Measurements from ENCODE around the gene SLIT1.

SLIT1 gene

GRCh38 chr10:97140049-97140846 is 45.5 kb downstream of the SLIT1 start:
- DNase-seq (ENCODE audit: low spot score): peak; percentile 32
- FAIRE-seq: no peak

- DNase-seq (ENCODE audit: low spot score): no peak
- FAIRE-seq: no peak
These were observed 46.1 kb downstream of the SLIT1 start for GRCh38 chr10:97139651-97140048.

DNA sequence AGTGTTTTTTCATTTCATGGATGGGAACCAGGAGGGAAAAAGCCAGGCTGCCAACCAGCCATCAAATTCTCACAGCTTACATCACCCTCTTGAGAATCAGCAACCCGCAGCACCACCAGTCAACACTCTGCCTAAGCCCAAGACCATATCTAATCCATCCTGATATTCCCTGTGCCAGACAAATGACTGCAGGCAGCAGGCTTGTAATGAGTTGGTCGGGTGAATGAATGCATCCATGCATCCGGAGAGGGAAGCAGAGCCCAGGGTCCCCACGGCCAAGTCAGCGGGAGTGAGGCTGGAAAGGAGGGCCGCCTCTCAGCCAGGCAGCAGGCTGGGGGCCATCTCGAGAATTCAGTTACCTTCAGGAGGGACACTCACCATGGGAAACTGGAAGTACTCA is 46.9 kb downstream of the SLIT1 start:
- no peak for FAIRE-seq
- DNase-seq (ENCODE audit: low spot score): no peak

DNA sequence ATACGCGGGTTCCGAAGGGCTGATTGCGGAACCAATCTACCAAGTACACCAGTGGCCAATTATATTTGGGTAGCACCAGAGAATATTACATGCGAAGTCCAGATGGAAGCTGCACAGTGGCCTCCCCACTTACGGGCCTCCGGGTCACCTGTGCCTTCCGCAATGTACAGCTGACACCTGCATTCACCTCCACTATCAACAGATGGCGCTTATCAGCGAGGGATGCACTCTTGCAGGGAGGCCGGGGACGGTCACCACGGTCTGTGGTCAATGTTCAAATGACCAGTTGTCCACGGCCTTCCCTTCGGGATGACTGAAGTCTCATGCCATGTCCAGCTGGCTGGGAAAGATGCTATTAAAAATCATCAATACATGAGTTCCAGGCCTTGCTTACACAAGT is 47.6 kb downstream of the SLIT1 start:
- FAIRE-seq: no peak
- no peak for DNase-seq (ENCODE audit: low spot score)

DNA sequence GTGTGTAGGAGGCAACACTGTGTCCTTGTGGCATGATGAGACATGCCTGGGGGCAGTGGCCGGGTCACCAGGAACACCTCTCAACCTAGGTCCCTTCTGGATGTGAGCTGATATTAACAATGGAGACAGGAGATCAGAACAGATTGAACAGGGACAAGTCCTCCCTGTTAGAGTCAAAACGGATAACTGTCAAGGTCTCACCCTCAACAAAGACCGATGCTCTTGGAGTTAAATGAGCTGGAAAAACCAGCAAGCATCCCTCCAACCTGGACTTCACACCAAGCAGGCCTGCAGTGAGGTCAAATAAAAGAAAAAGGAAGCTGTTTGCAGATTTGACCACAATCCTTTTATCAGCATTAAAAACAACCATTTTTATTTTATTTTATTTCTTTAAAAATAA is 49.0 kb downstream of the SLIT1 start:
- FAIRE-seq: no peak
- DNase-seq (ENCODE audit: low spot score): no peak

- FAIRE-seq: no peak
- no peak for DNase-seq (ENCODE audit: low spot score)
These were observed 50.3 kb downstream of the SLIT1 start for GRCh38 chr10:97135464-97135863.

DNA sequence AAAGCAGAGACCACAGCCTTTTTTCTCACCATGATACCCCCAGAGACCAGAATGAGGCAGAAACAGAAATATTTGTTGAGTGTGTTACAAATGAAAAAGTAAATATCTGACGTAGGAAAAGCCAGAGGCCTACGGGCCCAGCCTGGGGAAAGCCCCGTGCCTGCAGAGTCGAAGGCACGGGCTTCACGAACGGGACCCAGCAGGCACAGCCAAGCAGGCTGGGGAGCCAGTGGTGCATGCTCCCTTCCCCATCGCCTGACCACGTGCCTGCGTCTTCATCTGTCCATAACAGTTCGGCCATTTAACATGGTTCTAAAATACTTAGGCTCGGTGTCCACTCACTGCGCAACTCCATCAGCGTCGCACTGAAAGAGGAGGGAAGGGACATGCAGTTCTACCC is 50.8 kb downstream of the SLIT1 start:
- no peak for DNase-seq (ENCODE audit: low spot score)
- FAIRE-seq: no peak

DNA sequence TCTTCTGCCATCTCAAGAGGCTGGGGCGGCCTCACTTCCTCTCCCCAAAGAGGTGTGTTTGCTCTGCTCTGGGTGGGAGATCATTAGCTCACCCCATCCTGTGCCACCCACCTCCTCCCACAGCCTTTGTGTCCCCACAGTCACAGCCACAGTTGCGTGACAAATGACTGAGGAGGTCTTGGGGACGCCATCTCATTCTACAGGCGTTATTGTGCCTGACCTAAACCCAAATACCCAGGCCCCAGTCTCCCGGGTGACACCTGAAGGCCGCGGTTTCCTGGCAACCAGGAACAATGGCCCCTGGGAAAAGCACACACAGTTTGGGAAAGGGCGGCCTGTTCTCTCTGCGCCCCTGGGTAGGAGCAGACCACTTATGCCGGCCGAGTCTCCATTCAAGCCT is 51.6 kb downstream of the SLIT1 start:
- DNase-seq (ENCODE audit: low spot score): no peak
- no peak for FAIRE-seq

DNA sequence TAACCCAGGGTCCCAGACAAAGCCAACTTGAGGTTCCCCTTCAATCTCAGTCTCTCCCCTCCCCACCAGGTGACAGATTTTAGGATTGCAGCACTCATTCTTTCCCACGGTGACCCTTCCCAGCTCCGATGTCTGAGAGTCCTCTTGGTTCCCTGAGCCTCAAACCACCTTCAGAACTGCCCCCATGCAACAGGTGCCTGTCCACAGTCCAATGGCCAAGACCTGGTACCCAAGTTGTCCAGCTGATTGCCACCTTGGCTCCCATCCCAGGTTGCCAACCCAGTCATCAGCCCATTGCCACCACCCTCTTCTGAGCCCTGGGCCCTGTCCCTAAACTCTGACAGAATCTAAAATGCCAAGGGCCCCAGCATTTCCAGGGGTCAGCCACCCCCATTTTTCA is 53.5 kb downstream of the SLIT1 start:
- FAIRE-seq: no peak
- no peak for DNase-seq (ENCODE audit: low spot score)

DNA sequence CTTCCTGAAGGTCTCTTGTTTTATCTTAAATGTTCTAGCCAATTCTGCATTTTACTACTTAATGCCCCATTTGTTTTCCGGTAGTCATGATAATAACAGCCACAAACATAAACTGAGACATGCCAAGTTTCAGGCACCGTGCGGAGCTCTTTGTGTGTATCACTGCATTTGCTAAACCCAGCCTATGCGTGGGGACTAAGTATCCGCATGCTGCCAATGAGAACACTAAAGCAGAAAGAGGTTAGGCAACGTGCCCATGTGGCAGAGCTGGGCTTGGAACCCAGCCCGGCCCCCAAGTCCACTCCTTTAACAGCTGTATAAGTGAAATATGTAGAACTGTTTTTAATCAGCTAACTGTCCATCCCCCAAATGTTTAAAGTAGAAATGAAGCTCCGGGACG is 54.1 kb downstream of the SLIT1 start:
- no peak for FAIRE-seq

GRCh38 chr10:97131181-97131628 is 54.6 kb downstream of the SLIT1 start:
- DNase-seq (ENCODE audit: low spot score) (no peak), FAIRE-seq (no peak)

More for the DNA sequence above, 54.1 kb downstream of the SLIT1 start:
- no peak for DNase-seq (ENCODE audit: low spot score)

DNA sequence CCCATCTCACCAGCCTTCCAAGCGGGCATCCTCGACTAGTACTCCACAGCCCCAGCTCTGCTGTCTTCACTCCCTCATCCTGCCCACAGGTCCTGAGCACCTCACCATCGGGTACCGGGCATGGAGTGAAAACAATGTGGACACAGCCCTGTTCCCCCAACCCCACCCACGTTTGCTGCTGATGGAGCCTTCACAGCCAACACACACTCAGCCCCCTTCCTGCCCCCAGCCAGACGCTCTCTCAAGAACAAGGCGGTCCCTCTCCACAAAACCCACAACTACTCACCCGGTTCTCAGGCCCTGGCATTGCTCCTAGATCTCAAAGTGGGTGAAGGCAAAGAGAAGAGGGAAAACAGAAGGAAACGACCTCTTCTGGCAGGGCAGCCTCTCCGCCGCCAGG is 56.1 kb downstream of the SLIT1 start:
- no peak for FAIRE-seq

GRCh38 chr10:97128516-97129154 is 57.1 kb downstream of the SLIT1 start:
- FAIRE-seq (no peak), DNase-seq (ENCODE audit: low spot score) (no peak)

More for the DNA sequence above, 56.1 kb downstream of the SLIT1 start:
- DNase-seq (ENCODE audit: low spot score): no peak

- FAIRE-seq: no peak
- no peak for DNase-seq (ENCODE audit: low spot score)
These were observed 57.7 kb downstream of the SLIT1 start for GRCh38 chr10:97128039-97128492.

DNA sequence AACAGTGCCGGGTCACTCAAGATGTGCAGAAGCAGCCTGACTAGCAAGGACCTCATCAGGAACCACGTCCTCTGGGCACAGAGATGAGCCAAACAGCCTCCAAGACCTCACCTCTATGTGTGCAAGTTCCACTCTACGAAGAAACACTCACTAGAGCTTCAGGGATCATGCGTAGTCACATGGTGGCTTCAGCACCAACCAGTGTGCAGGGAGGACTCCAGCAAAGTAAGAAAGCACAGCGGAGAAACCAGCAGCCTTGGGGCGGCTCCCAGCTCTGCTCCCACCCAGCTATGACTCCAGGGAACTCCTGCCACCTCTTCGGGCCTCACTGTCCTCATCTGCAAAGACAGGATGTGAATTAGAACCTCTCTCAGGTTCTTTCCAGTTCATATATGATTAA is 58.2 kb downstream of the SLIT1 start:
- FAIRE-seq (no peak), DNase-seq (ENCODE audit: low spot score) (no peak)

DNA sequence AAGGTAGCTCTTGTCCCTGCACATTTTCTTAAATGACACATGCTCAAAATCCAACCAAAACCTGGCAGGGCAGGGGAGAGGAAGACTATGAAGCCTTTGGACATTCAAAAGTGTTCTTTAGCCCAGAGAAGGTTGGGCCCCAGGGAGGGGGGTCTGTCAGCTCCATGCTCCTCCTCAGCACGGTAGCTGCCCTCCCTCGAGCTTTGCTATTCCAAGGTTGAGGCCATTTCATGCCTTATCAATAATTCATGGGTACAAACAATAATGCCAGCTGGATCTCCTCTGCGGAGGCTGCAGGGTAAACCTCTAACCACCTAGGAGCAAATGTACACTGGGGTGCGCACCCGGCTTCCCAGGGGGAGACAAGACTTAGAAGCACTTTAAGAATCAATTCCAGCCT is 61.5 kb downstream of the SLIT1 start:
- no peak for FAIRE-seq

DNA sequence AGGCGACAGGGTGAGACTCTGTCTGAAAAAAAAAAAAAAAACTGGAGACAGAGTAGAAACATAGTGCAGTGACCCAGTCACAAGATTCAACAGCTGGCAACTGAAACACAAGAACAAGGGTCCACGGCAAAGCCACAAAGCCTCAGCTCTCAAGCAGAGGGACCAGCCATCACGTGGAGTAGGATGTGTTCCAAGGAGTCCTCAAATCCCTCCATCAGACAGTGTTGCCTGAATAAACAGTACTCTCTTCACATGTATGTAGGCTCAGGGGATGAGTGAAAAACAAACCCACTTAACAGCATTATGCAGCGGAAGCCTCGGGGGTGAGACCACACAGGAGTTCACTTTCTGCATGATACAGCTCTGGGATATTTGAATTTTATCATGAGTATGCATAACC is 62.0 kb downstream of the SLIT1 start:
- DNase-seq (ENCODE audit: low spot score): no peak
- no peak for FAIRE-seq

More for the DNA sequence above, 61.5 kb downstream of the SLIT1 start:
- no peak for DNase-seq (ENCODE audit: low spot score)

DNA sequence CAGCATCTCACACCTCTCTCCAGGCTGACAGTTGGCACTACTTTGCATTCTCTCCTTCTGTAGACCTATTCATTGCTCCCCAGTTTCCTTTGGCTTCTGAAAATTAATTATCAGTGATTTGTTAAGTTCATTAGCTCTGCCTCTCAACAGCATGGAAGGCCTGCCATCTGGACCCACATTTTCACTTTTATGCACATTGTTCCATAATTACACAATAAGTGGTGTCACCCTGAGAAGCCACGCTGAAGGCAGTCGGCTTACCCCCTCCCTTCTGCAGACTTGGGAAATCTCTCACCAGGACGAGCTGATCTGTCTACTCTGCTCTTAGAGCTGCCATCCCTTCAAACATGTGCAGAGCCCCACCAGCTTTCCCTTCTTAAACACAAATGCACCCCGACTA is 64.7 kb downstream of the SLIT1 start:
- DNase-seq (ENCODE audit: low spot score) (no peak), FAIRE-seq (no peak)

DNA sequence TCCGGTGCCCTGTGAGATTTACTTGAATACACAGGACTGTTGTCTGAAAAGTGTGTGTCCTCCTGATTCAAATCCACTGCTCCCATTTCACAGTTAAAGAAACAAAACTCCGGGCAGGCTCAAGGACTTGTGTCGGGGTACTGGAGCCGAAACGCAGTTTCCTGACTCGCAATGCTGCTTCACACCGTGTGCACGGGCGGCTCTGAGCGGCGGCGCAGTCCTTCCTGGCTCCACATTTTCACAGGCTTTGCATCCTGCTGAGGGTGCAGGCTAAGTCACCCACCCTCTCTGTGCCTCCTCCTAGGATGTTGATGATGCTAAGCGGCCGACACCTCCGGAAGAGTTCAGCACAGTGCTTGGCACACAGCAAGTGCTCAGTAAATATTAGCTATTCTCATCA is 65.4 kb downstream of the SLIT1 start:
- no peak for DNase-seq (ENCODE audit: low spot score)
- FAIRE-seq: no peak

GRCh38 chr10:97119058-97119745 is 66.6 kb downstream of the SLIT1 start:
- no peak for DNase-seq (ENCODE audit: low spot score)

GRCh38 chr10:97117372-97117771 is 68.4 kb downstream of the SLIT1 start:
- DNase-seq (ENCODE audit: low spot score): no peak
- FAIRE-seq: no peak

More at GRCh38 chr10:97119058-97119745, 66.6 kb downstream of the SLIT1 start:
- FAIRE-seq: no peak

DNA sequence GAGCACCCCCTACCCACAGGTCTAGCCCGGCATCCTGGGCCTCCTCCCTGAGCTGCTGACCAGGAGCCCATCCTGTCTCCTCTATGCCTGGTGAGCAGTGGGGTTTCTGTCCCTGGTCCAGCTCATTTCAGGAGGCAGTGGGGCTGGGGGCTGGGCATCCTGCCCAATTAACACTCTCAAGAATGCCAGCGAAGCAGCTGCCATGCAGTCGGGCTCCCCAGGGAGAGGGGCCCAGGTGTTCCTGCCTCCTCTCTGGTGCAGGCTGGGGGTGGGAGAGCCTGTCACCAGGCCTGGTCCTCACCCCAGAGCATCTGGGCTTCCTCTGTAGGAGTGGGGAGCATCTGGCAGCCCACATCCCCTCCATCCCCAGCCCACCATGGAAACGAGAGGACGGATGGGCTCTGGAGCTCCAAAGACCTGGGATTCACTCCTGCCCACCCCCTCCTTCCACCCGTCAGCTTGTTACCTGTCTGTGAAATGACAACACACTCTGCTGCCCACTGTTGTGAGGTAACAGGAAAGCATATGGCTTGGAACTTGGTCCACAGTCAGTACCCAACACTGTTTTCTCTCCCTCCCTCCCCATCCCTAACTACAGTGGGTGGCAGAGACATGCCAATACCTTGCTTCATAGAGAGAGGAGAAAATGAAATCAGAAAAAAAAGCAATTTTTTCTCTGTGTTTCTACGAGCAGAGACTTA is 69.1 kb downstream of the SLIT1 start:
- FAIRE-seq (no peak), DNase-seq (ENCODE audit: low spot score) (no peak)

All from urothelium cell line (cell line).